CD14-positive monocyte (primary cell): ENCODE measurements around the gene ERBB4. TPM values are rescaled to one million over a fixed set of nuclear protein-coding genes. Genes with fewer than 3 reads are reported as not detected.

Source experiments
- DNase-seq, 3 donors: peaks; one replicate each; pipeline ENCODE4 v3.0.0-alpha.2; 2011 to 2022
- H2AFZ ChIP-seq: 2 replicates; pipeline ENCODE4 v1.6.0; 2012; ENCODE audit warnings: mild to moderate bottlenecking, low read depth, low read length, inconsistent platforms; ENCODE audit not compliant: insufficient read depth, poor library complexity, severe bottlenecking
- H3K27ac ChIP-seq, 2 donors: 1 replicate in 1 of 2; 2 replicates in 1 of 2; pipeline ENCODE4 v1.5.1; 2012 to 2013; ENCODE audit warnings: low read length in 2 of 2, control low read depth in 1 of 2, inconsistent platforms in 1 of 2, low read depth in 1 of 2, mild to moderate bottlenecking in 1 of 2
- H3K27me3 ChIP-seq, 2 donors: one replicate each; pipeline versions ENCODE4 v1.6.0 to v1.6.1; 2011 to 2013; ENCODE audit warnings: low read length in 2 of 2; ENCODE audit not compliant: control insufficient read depth in 2 of 2, insufficient read depth in 2 of 2
- H3K36me3 ChIP-seq, 2 donors: replicated peaks in 1 of 2; 1 replicate in 1 of 2; 2 replicates in 1 of 2; pipeline versions ENCODE4 v1.5.1 to v1.6.1; 2012 to 2013; ENCODE audit warnings: low read length in 2 of 2, control low read depth in 1 of 2, inconsistent platforms in 1 of 2, mild to moderate bottlenecking in 1 of 2; ENCODE audit not compliant: insufficient read depth in 2 of 2, control insufficient read depth in 1 of 2
- H3K4me1 ChIP-seq, 2 donors: 1 replicate in 1 of 2; 2 replicates in 1 of 2; pipeline versions ENCODE4 v1.5.1 to v1.6.1; 2012 to 2013; ENCODE audit warnings: low read length in 2 of 2, control low read depth in 1 of 2, inconsistent platforms in 1 of 2, mild to moderate bottlenecking in 1 of 2, moderate library complexity in 1 of 2; ENCODE audit not compliant: insufficient read depth in 2 of 2, control insufficient read depth in 1 of 2
- H3K4me2 ChIP-seq: replicated peaks from 2 replicates; pipeline ENCODE3; 2012; ENCODE audit warnings: low read length, moderate library complexity, mild to moderate bottlenecking; ENCODE audit not compliant: poor library complexity, severe bottlenecking; ENCODE audit errors: extremely low read depth
- H3K4me3 ChIP-seq, 3 experiments: fragments of 200-600 bp in 1 of 3; sonication (generic) in 1 of 3; replicated peaks in 1 of 3; 1 replicate in 2 of 3; 2 replicates in 1 of 3; pipeline ENCODE4 v1.5.1; 2011 to 2013; ENCODE audit warnings: low read length in 3 of 3, mild to moderate bottlenecking in 3 of 3, control low read depth in 2 of 3, low read depth in 2 of 3, inconsistent platforms in 1 of 3, moderate library complexity in 1 of 3
- H3K79me2 ChIP-seq: 2 replicates; pipeline ENCODE4 v1.6.0; 2012; ENCODE audit warnings: mild to moderate bottlenecking, control low read depth, inconsistent platforms, low read length, moderate library complexity; ENCODE audit not compliant: insufficient read depth
- H3K9ac ChIP-seq: 2 replicates; pipeline ENCODE4 v1.6.0; 2017; ENCODE audit warnings: low read length, mild to moderate bottlenecking; ENCODE audit not compliant: insufficient read depth, poor library complexity, severe bottlenecking
- H3K9me3 ChIP-seq, 2 donors: replicated peaks in 1 of 2; 1 replicate in 1 of 2; 2 replicates in 1 of 2; pipeline versions ENCODE4 v1.5.1 to v1.6.1; 2012 to 2013; ENCODE audit warnings: low read length in 2 of 2, control low read depth in 1 of 2; ENCODE audit not compliant: control insufficient read depth in 1 of 2, insufficient read depth in 1 of 2
- H4K20me1 ChIP-seq: 2 replicates; pipeline ENCODE4 v1.6.0; 2012; ENCODE audit warnings: mild to moderate bottlenecking, low read length, control low read depth, moderate library complexity; ENCODE audit not compliant: insufficient read depth
- H3K27ac Mint-ChIP-seq, 7 donors: one replicate each; pipeline ENCODE4 v1.8.0; 2020; ENCODE audit warnings: mild to moderate bottlenecking in 7 of 7, mixed read lengths in 7 of 7, moderate library complexity in 6 of 7, inconsistent platforms in 2 of 7
- H3K27me3 Mint-ChIP-seq, 3 donors: one replicate each; pipeline ENCODE4 v1.8.0; 2021 to 2022; ENCODE audit warnings: low read depth in 3 of 3, mild to moderate bottlenecking in 3 of 3, mixed read lengths in 3 of 3, moderate library complexity in 3 of 3, inconsistent platforms in 1 of 3
- H3K36me3 Mint-ChIP-seq, 2 donors: one replicate each; pipeline ENCODE4 v1.8.0; 2020; ENCODE audit warnings: mixed read lengths in 2 of 2, inconsistent platforms in 1 of 2, mild to moderate bottlenecking in 1 of 2
- H3K4me1 Mint-ChIP-seq: one replicate; pipeline ENCODE4 v1.8.0; 2020; ENCODE audit warnings: mild to moderate bottlenecking, mixed read lengths
- H3K4me3 Mint-ChIP-seq, 2 donors: one replicate each; pipeline ENCODE4 v1.8.0; 2020; ENCODE audit warnings: mild to moderate bottlenecking in 2 of 2, mixed read lengths in 2 of 2, moderate library complexity in 1 of 2
- H3K9me3 Mint-ChIP-seq, 7 donors: one replicate each; pipeline ENCODE4 v1.8.0; 2020 to 2022; ENCODE audit warnings: mixed read lengths in 7 of 7, mild to moderate bottlenecking in 6 of 7, moderate library complexity in 6 of 7, inconsistent platforms in 2 of 7
- WGBS: methylation state at CpG from one replicate; pipeline ENCODE4 v1.1.5; 2013; ENCODE audit warnings: missing lambda C conversion rate; ENCODE audit not compliant: insufficient coverage; 5-methylcytosine and 5-hydroxymethylcytosine counted together
- intact Hi-C, 2 donors: fragments of 100-400 bp; cut with micrococcal nuclease; formaldehyde crosslinking; loops; one replicate each; pipeline versions ENCODE4 v1.15.0 to v1.15.1; 2023
- polyA plus RNA-seq, 3 donors: library from polyadenylated mRNA; depleted of rRNA in 1 of 3; unstranded in 2 of 3; stranded (reverse) in 1 of 3; fragments of 300-500 nt in 2 of 3; fragments of >200 nt in 1 of 3; fragmentation: Illumina TruSeq in 2 of 3; gene quantifications; 1 replicate in 2 of 3; 2 replicates in 1 of 3; pipeline ENCODE4 v1.2.3, GENCODE V29; 2012 to 2021
- TF ChIP-seq, protein P1 (sequence below): fragments of 200-600 bp; IDR thresholded peaks from one replicate; pipeline ENCODE4 v1.8.0; 2022; ENCODE audit warnings: antibody characterized with exemption, mild to moderate bottlenecking

The ERBB4 gene
- polyA plus RNA-seq, 3 donors, result not detected

GRCh38 chr2:212348501-212348900, 190.1 kb downstream of the ERBB4 start:
- TF ChIP-seq, protein P1, sequence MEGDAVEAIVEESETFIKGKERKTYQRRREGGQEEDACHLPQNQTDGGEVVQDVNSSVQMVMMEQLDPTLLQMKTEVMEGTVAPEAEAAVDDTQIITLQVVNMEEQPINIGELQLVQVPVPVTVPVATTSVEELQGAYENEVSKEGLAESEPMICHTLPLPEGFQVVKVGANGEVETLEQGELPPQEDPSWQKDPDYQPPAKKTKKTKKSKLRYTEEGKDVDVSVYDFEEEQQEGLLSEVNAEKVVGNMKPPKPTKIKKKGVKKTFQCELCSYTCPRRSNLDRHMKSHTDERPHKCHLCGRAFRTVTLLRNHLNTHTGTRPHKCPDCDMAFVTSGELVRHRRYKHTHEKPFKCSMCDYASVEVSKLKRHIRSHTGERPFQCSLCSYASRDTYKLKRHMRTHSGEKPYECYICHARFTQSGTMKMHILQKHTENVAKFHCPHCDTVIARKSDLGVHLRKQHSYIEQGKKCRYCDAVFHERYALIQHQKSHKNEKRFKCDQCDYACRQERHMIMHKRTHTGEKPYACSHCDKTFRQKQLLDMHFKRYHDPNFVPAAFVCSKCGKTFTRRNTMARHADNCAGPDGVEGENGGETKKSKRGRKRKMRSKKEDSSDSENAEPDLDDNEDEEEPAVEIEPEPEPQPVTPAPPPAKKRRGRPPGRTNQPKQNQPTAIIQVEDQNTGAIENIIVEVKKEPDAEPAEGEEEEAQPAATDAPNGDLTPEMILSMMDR, result no peak
- no peaks in the 10 kb centered on the region for H3K4me1 ChIP-seq
- no peak overlapping the region for H3K4me3 Mint-ChIP-seq
- no peak overlapping the region for H3K4me3 ChIP-seq
- 86% methylated on average over 1 of the region's 4 CpGs for WGBS
- no peak overlapping the region for H2AFZ ChIP-seq
- H3K9me3 ChIP-seq, result no peaks in the 10 kb centered on the region
- peaks cover 0 to 2% (median 0%) of the 10 kb centered on the region in 7 donors for H3K9me3 Mint-ChIP-seq
- no peaks in the 10 kb centered on the region for H3K4me1 Mint-ChIP-seq
- H3K36me3 Mint-ChIP-seq, result no peaks in the 10 kb centered on the region
- H3K27ac Mint-ChIP-seq, result no peak overlapping the region
- H3K9ac ChIP-seq, result no peak overlapping the region
- no peak for DNase-seq
- intact Hi-C loops, result no loop called here
- H3K27me3 Mint-ChIP-seq, result no peaks in the 10 kb centered on the region
- H3K79me2 ChIP-seq, result no peaks in the 10 kb centered on the region
- no peak overlapping the region for H3K4me2 ChIP-seq
- H3K36me3 ChIP-seq, result no peaks in the 10 kb centered on the region
- H3K27me3 ChIP-seq, result no peaks in the 10 kb centered on the region
- no peaks in the 10 kb centered on the region for H4K20me1 ChIP-seq
- H3K27ac ChIP-seq, result no peak overlapping the region

DNA sequence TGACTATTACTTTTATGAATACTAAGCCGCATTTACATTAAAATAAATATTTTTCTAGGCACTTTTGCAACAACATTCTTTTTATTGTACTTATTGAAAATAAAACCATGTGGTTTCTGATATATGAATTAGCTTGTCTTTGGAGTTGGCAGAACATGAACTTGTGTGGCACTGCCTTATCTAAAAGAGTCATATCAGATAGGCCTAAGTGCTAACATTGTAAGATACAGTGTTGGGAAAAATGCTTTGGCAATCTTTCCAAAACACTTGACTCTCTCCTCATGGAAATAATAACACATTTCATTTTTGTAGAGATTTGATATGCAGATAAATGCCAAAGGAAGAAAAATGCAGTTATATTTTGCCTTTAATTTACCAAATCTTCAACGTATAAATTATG, 191.7 kb downstream of the ERBB4 start:
- no peaks in the 10 kb centered on the region for H3K4me1 ChIP-seq
- no peaks in the 10 kb centered on the region for H4K20me1 ChIP-seq
- no peak overlapping the region for H3K4me3 ChIP-seq
- H3K4me3 Mint-ChIP-seq, result no peak overlapping the region
- no peaks in the 10 kb centered on the region for H3K9me3 ChIP-seq
- H3K27me3 Mint-ChIP-seq, result no peaks in the 10 kb centered on the region
- TF ChIP-seq, protein P1, result no peak
- H3K36me3 ChIP-seq, result no peaks in the 10 kb centered on the region
- H3K4me2 ChIP-seq, result no peak overlapping the region
- intact Hi-C loops, result no loop called here
- H3K27ac ChIP-seq, result no peak overlapping the region
- DNase-seq, result no peak
- peaks cover 0 to 2% (median 0%) of the 10 kb centered on the region in 7 donors for H3K9me3 Mint-ChIP-seq
- WGBS, result no CpG with 5 or more reads among the region's 2 CpGs
- H3K4me1 Mint-ChIP-seq, result no peaks in the 10 kb centered on the region
- no peaks in the 10 kb centered on the region for H3K36me3 Mint-ChIP-seq
- H3K79me2 ChIP-seq, result no peaks in the 10 kb centered on the region
- no peak overlapping the region for H2AFZ ChIP-seq
- H3K27me3 ChIP-seq, result no peaks in the 10 kb centered on the region
- H3K9ac ChIP-seq, result no peak overlapping the region
- no peak overlapping the region for H3K27ac Mint-ChIP-seq
